Heart right ventricle (tissue), 16 donors: Measurements from ENCODE around the gene OTUD4. TPM values are rescaled to one million over a fixed set of nuclear protein-coding genes. Genes with fewer than 3 reads are reported as not detected.

Experiments used
- ATAC-seq, 8 donors: fragments of 200-7000 bp; cut with Tn5 transposase; one replicate each; pipeline ENCODE4 v1.9.1; 2020; ENCODE audit warnings: mild to moderate bottlenecking in 8 of 8, moderate library complexity in 8 of 8, moderate number of reproducible peaks in 1 of 8
- DNase-seq, 2 donors: peaks; one replicate each; pipeline ENCODE4 v3.0.0-alpha.2; 2020
- H3K27ac ChIP-seq, 10 donors: fragments of 200-600 bp; sonication (generic) in 2 of 10; one replicate each; pipeline versions ENCODE4 v1.5.0 to v1.8.0; 2020 to 2022; ENCODE audit warnings: mild to moderate bottlenecking in 3 of 10
- H3K27me3 ChIP-seq, 7 donors: fragments of 200-600 bp; one replicate each; pipeline ENCODE4 v1.8.0; 2021 to 2022; ENCODE audit warnings: mild to moderate bottlenecking in 2 of 7
- H3K36me3 ChIP-seq, 9 donors: fragments of 200-600 bp; sonication (generic) in 1 of 9; one replicate each; pipeline versions ENCODE4 v1.5.0 to v1.8.0; 2020 to 2022; ENCODE audit warnings: mild to moderate bottlenecking in 2 of 9
- H3K4me1 ChIP-seq, 9 donors: fragments of 200-600 bp; sonication (generic) in 1 of 9; one replicate each; pipeline versions ENCODE4 v1.5.0 to v1.8.0; 2020 to 2022; ENCODE audit warnings: mild to moderate bottlenecking in 4 of 9
- H3K4me3 ChIP-seq, 10 donors: fragments of 200-600 bp; sonication (generic) in 2 of 10; one replicate each; pipeline versions ENCODE4 v1.5.0 to v1.8.0; 2020 to 2022; ENCODE audit warnings: mild to moderate bottlenecking in 7 of 10, moderate library complexity in 2 of 10
- H3K9me3 ChIP-seq, 11 donors: fragments of 200-600 bp in 10 of 11; sonication (generic) in 2 of 11; one replicate each; pipeline versions ENCODE4 v1.5.0 to v1.8.0; 2013 to 2022; ENCODE audit warnings: mild to moderate bottlenecking in 2 of 11, control low read depth in 1 of 11, moderate library complexity in 1 of 11
- CTCF ChIP-seq, 9 donors: fragments of 200-600 bp; sonication (generic) in 2 of 9; IDR thresholded peaks; one replicate each; pipeline versions ENCODE4 v1.5.0 to v1.8.0; 2021 to 2022; ENCODE audit warnings: antibody characterized with exemption in 9 of 9, mild to moderate bottlenecking in 5 of 9, moderate library complexity in 1 of 9
- WGBS, 2 donors: extraction: QIAGEN DNeasy Blood & Tissue Kit; methylation state at CpG; one replicate each; pipeline ENCODE4 v1.1.7; 2013; ENCODE audit warnings: inconsistent platforms in 1 of 2; 5-methylcytosine and 5-hydroxymethylcytosine counted together
- intact Hi-C, 10 donors: fragments of 100-400 bp; cut with DNase I; formaldehyde crosslinking; loops; one replicate each; pipeline versions ENCODE4 v1.11.1 to v1.14.2; 2022
- polyA plus RNA-seq, 2 donors: library from polyadenylated mRNA; stranded (reverse); fragments of 200-250 nt; gene quantifications; one replicate each; pipeline ENCODE4 v1.2.3, GENCODE V29; 2013
- total RNA-seq, 10 donors: library from RNA; stranded (reverse); fragmentation: NEBNext Ultra II Directional in 3 of 10; extraction: Animal tissue kit (Norgen Biotek cat#: 25700) in 3 of 10; gene quantifications; one replicate each; pipeline versions ENCODE4 v1.2.1 to v1.2.4, GENCODE V29; 2021 to 2023
- donor health status: Arrhythmogenic right ventricular cardiomyopathy.
- donor health status: ischemic (EF 13 %, LVEDD 7.1; RV severe dilation, severe dysfunction).
- donor health status: healthy with polysubstance abuse.
- donor health status: DM: no; HTN: yes; CAD: no.
- donor health status: DM: no; HTN: no; CAD: no.
- donor health status: ischemic (EF 25% LVEDD 6.9; RV normal size, moderate dysfunction).
- donor health status: ischemic (EF 25% LVEDD 5.7; RV mildly dilated, moderate dysfunction).
- donor health status: healthy.
- donor health status: DM: yes; HTN: yes; CAD: no.
- donor health status: Ischemic cardiomyopathy.
- donor health status: ischemic (EF 35%, LVEDD 5.7; RV mildly dilated, moderate dysfunction).
- donor health status: nonischemic (EF 11% LVEDD 7.7; RV severe dilation, severe dysfunction).
- donor health status: DM: yes; HTN: yes; CAD: no.
- donor health status: PGD.
- donor health status: ischemic (EF 29% LVEDD 5.4; RV normal size, mild dysfunction).
- donor health status: nonischemic (EF 23%, LVEDD 6.1; RV moderate dilation, normal function).

Gene OTUD4
- total and polyA plus RNA-seq, 12 donors = 9.3 to 36.7 (median 26.3) TPM

- Histone ChIP-seq H3K27ac (peak overlapping the region in 1 of 10 donors; percentile 22), H3K36me3 (peaks cover 0 to 84% (median 24%) of the 10 kb centered on the region in 9 donors), H3K4me1 (peaks cover 0 to 14% (median 4%) of the 10 kb centered on the region in 9 donors), H3K27me3 (no peaks in the 10 kb centered on the region), H3K4me3 (no peak overlapping the region), H3K9me3 (no peaks in the 10 kb centered on the region)
- DNase-seq (peak in 1 of 2 donors; percentile 7), ATAC-seq (peak in 3 of 8 donors; percentile 16 to 41 (median 41))
- intact Hi-C loops = no loop called here
- TF ChIP-seq CTCF (IDR thresholded peaks at IDR 0.05) = no peak
- 65 to 74% methylated on average over 5 of the region's 5 CpGs for WGBS, 2 donors
Measured at GRCh38 chr4:145132511-145133098, 47.8 kb downstream of the OTUD4 start.

GRCh38 chr4:145131848-145132247 is 48.5 kb downstream of the OTUD4 start:
- H3K4me1 ChIP-seq = peaks cover 0 to 14% (median 4%) of the 10 kb centered on the region in 9 donors
- no peaks in the 10 kb centered on the region for H3K27me3 ChIP-seq
- TF ChIP-seq CTCF (IDR thresholded peaks at IDR 0.05) = no peak
- H3K36me3 ChIP-seq = peaks cover 0 to 84% (median 29%) of the 10 kb centered on the region in 9 donors
- H3K4me3 ChIP-seq = no peak overlapping the region
- DNase-seq (no peak), ATAC-seq (no peak)
- H3K27ac ChIP-seq = no peak overlapping the region
- intact Hi-C loops = no loop called here
- no peaks in the 10 kb centered on the region for H3K9me3 ChIP-seq
- 95% methylated on average over 12 of the region's 12 CpGs for WGBS, 2 donors

GRCh38 chr4:145130788-145131399 is 49.5 kb downstream of the OTUD4 start:
- no peak for TF ChIP-seq CTCF (IDR thresholded peaks at IDR 0.05)
- ATAC-seq (peak in 1 of 8 donors; percentile 19), DNase-seq (no peak)
- H3K4me3 ChIP-seq = no peak overlapping the region
- no peaks in the 10 kb centered on the region for H3K9me3 ChIP-seq
- peaks cover 0 to 14% (median 4%) of the 10 kb centered on the region in 9 donors for H3K4me1 ChIP-seq
- no peaks in the 10 kb centered on the region for H3K27me3 ChIP-seq
- WGBS, 2 donors = 70 to 73% methylated on average over 2 of the region's 2 CpGs
- H3K27ac ChIP-seq = no peak overlapping the region
- H3K36me3 ChIP-seq = peaks cover 0 to 90% (median 38%) of the 10 kb centered on the region in 9 donors
- intact Hi-C loops = no loop called here

DNA sequence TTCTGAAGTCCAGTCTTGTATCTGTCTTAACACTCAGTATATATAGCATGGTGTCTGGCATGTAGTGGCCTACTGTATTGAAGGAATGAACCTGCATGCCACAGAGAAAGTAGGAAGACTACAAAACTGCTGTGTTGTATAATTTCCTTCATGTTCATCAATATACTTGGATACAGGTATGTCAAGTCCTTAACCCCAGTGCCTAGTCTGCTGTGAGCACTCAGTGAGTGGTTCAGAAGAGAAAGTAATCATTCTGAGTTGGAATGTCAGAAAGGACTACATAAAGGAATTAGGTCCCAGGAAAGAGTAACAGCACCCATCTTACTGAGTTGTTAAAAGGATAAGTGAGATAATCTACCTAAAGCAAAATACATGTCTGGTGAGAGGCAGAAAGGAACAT is 50.3 kb downstream of the OTUD4 start:
- no peaks in the 10 kb centered on the region for H3K27me3 ChIP-seq
- H3K4me3 ChIP-seq = no peak overlapping the region
- H3K4me1 ChIP-seq = peaks cover 0 to 14% (median 4%) of the 10 kb centered on the region in 9 donors
- intact Hi-C loops = no loop called here
- ATAC-seq (no peak), DNase-seq (no peak)
- H3K36me3 ChIP-seq = peaks cover 0 to 94% (median 45%) of the 10 kb centered on the region in 9 donors
- no peak overlapping the region for H3K27ac ChIP-seq
- H3K9me3 ChIP-seq = no peaks in the 10 kb centered on the region
- TF ChIP-seq CTCF (IDR thresholded peaks at IDR 0.05) = no peak
